ENCODE data around the gene PCDHB4. TPM values are rescaled to one million over a fixed set of nuclear protein-coding genes. Genes with fewer than 3 reads are reported as not detected.
"Not testable (repeated sequence)": the region's sequence is repeated elsewhere in the genome, so short reads cannot be mapped to it uniquely, and the experiment has no call there.

PCDHB4 gene
- total RNA-seq, 3 donors from 2014 or later: 7.5 to 9.2 (median 7.7) TPM

- intact Hi-C loops (cut with DNase I; ENCODE audit: low total_unique reads): no loop called here
- DNase-seq (ENCODE audit: low spot score in 2 of 2): no peak
- Histone ChIP-seq H3K36me3 (no peaks in the 10 kb centered on the region), H3K4me1 (no peaks in the 10 kb centered on the region), H3K4me3 (peak overlapping the region in 1 of 3 donors; percentile 51), H3K27ac (no peak overlapping the region), H3K9me3 (peaks cover 51 to 99% of the 10 kb centered on the region in 2 donors), H3K27me3 (no peaks in the 10 kb centered on the region)
- TF ChIP-seq POLR2AphosphoS5 (IDR thresholded peaks at IDR 0.05) (no peak), POLR2A (IDR thresholded peaks at IDR 0.05) (no peak)
- TF ChIP-seq, protein P1, sequence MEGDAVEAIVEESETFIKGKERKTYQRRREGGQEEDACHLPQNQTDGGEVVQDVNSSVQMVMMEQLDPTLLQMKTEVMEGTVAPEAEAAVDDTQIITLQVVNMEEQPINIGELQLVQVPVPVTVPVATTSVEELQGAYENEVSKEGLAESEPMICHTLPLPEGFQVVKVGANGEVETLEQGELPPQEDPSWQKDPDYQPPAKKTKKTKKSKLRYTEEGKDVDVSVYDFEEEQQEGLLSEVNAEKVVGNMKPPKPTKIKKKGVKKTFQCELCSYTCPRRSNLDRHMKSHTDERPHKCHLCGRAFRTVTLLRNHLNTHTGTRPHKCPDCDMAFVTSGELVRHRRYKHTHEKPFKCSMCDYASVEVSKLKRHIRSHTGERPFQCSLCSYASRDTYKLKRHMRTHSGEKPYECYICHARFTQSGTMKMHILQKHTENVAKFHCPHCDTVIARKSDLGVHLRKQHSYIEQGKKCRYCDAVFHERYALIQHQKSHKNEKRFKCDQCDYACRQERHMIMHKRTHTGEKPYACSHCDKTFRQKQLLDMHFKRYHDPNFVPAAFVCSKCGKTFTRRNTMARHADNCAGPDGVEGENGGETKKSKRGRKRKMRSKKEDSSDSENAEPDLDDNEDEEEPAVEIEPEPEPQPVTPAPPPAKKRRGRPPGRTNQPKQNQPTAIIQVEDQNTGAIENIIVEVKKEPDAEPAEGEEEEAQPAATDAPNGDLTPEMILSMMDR (IDR thresholded peaks at IDR 0.05): no peak
These were observed 29.3 kb downstream of the PCDHB4 start for GRCh38 chr5:141150993-141151325.

GRCh38 chr5:141151632-141152031 lies 30.0 kb downstream of the PCDHB4 start:
- H3K4me1 ChIP-seq; H3K4me3 ChIP-seq; H3K36me3 ChIP-seq; H3K27ac ChIP-seq; H3K27me3 ChIP-seq; intact Hi-C loops (cut with DNase I; ENCODE audit: low total_unique reads); DNase-seq (ENCODE audit: low spot score in 2 of 2): not testable (repeated sequence)
- peaks cover 58 to 99% of the 10 kb centered on the region in 2 donors for H3K9me3 ChIP-seq

DNA sequence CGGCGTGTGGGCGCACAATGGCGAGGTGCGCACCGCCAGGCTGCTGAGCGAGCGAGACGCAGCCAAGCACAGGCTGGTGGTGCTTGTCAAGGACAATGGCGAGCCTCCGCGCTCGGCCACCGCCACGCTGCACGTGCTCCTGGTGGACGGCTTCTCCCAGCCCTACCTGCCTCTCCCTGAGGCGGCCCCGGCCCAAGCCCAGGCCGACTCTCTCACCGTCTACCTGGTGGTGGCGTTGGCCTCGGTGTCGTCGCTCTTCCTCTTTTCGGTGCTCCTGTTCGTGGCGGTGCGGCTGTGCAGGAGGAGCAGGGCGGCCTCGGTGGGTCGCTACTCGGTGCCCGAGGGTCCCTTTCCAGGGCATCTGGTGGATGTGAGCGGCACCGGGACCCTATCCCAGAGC lies 30.5 kb downstream of the PCDHB4 start:
- H3K4me1 ChIP-seq; H3K36me3 ChIP-seq; DNase-seq (ENCODE audit: low spot score in 2 of 2); H3K27me3 ChIP-seq; H3K4me3 ChIP-seq; H3K27ac ChIP-seq; intact Hi-C loops (cut with DNase I; ENCODE audit: low total_unique reads): not testable (repeated sequence)
- H3K9me3 ChIP-seq: peaks cover 63 to 99% of the 10 kb centered on the region in 2 donors

- H3K27me3 ChIP-seq: no peaks in the 10 kb centered on the region
- DNase-seq (ENCODE audit: low spot score in 2 of 2): no peak
These were observed 34.1 kb downstream of the PCDHB4 start for GRCh38 chr5:141155540-141156374.

GRCh38 chr5:141157356-141157755 lies 35.7 kb downstream of the PCDHB4 start:
- H3K4me1 ChIP-seq; DNase-seq (ENCODE audit: low spot score in 2 of 2); H3K27ac ChIP-seq; intact Hi-C loops (cut with DNase I; ENCODE audit: low total_unique reads); H3K4me3 ChIP-seq; H3K36me3 ChIP-seq; H3K27me3 ChIP-seq: not testable (repeated sequence)
- peaks cover 60 to 83% of the 10 kb centered on the region in 2 donors for H3K9me3 ChIP-seq

More at GRCh38 chr5:141155540-141156374, 34.1 kb downstream of the PCDHB4 start:
- Histone ChIP-seq H3K4me1 (no peaks in the 10 kb centered on the region), H3K9me3 (peaks cover 76 to 86% of the 10 kb centered on the region in 2 donors), H3K4me3 (no peak overlapping the region), H3K36me3 (no peaks in the 10 kb centered on the region), H3K27ac (no peak overlapping the region)
- intact Hi-C loops (cut with DNase I; ENCODE audit: low total_unique reads): no loop called here
- TF ChIP-seq POLR2A (IDR thresholded peaks at IDR 0.05): no peak
- TF ChIP-seq, protein P1 (IDR thresholded peaks at IDR 0.05): no peak
- no peak for TF ChIP-seq POLR2AphosphoS5 (IDR thresholded peaks at IDR 0.05)

GRCh38 chr5:141157901-141158300 lies 36.3 kb downstream of the PCDHB4 start:
- intact Hi-C loops (cut with DNase I; ENCODE audit: low total_unique reads); H3K27me3 ChIP-seq; H3K27ac ChIP-seq; H3K4me1 ChIP-seq; H3K36me3 ChIP-seq; H3K4me3 ChIP-seq; DNase-seq (ENCODE audit: low spot score in 2 of 2): not testable (repeated sequence)
- peaks cover 59 to 83% of the 10 kb centered on the region in 2 donors for H3K9me3 ChIP-seq

DNA sequence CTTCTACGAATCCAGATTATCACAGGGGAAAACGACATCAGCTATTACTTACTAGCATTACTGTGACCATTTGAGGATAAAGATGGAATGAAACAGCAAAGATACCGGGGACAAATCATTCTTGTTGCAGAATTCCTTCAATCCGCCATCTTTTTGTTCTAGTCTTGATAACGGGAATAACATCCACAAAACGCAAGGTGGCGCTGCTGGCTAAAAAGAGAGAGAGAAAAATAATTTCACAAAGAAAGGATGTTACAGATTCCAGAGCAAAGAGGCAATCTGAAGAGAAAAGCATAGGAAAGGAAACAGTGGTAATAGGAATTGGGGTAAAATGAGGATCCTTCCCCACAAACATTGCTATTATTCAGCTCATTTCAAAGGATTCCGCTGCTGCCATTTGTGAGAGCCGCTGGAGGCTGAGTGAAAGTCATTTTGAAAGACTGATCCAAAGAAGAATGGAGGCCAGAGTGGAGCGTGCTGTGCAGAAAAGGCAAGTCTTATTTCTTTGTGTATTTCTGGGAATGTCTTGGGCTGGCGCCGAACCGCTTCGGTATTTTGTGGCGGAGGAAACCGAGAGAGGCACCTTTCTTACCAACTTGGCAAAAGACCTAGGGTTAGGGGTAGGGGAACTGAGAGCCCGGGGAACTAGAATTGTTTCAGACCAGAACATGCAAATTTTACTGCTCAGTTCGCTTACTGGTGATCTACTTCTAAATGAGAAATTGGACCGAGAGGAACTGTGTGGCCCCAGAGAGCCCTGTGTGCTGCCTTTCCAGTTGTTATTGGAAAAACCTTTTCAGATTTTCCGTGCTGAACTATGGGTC lies 51.0 kb downstream of the PCDHB4 start, which contains the start of gene PCDHB7:
Gene PCDHB7 (plus strand): TSS at position 264 of the 824 bp plus-strand sequence. CDS start 192 bp downstream, at position 456.
- Histone ChIP-seq H3K9me3 (peaks cover 49 to 74% of the 10 kb centered on the region in 2 donors), H3K27ac (no peak within 1 kb of the TSS), H3K4me1 (no peaks in the 10 kb centered on the region), H3K36me3 (no peaks in the 10 kb centered on the region), H3K27me3 (no peaks in the 10 kb centered on the region), H3K4me3 (peak within 1 kb of the TSS; percentile 7 to 24 (median 21))
- no peak for DNase-seq (ENCODE audit: low spot score in 2 of 2)
- TF ChIP-seq, protein P1 (IDR thresholded peaks at IDR 0.05): peak in 2 of 3 donors; percentile 20 to 28
- no peak for TF ChIP-seq POLR2A (IDR thresholded peaks at IDR 0.05)
- intact Hi-C loops (cut with DNase I; ENCODE audit: low total_unique reads): no loop called here

DNA sequence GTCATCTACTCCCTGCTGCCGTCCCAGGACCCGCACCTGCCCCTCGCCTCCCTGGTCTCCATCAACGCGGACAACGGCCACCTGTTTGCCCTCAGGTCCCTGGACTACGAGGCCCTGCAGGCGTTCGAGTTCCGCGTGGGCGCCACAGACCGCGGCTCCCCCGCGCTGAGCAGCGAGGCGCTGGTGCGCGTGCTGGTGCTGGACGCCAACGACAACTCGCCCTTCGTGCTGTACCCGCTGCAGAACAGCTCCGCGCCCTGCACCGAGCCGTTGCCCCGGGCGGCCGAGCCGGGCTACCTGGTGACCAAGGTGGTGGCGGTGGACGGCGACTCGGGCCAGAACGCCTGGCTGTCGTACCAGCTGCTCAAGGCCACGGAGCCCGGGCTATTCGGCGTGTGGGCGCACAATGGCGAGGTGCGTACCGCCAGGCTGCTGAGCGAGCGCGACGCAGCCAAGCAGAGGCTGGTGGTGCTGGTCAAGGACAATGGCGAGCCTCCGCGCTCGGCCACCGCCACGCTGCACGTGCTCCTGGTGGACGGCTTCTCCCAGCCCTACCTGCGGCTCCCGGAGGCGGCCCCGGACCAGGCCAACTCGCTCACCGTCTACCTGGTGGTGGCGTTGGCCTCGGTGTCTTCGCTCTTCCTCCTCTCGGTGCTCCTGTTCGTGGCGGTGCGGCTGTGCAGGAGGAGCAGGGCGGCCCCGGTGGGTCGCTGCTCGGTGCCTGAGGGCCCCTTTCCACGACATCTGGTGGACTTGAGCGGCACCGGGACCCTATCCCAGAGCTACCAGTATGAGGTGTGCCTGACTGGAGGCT lies 52.9 kb downstream of the PCDHB4 start:
- DNase-seq (ENCODE audit: low spot score in 2 of 2); H3K36me3 ChIP-seq; H3K27ac ChIP-seq; H3K27me3 ChIP-seq; H3K4me1 ChIP-seq; intact Hi-C loops (cut with DNase I; ENCODE audit: low total_unique reads): not testable (repeated sequence)
- peaks cover 52 to 75% of the 10 kb centered on the region in 2 donors for H3K9me3 ChIP-seq
- H3K4me3 ChIP-seq: peak overlapping the region in 1 of 3 donors; percentile 4
